LHCN-M2 (cell line): Measurements from ENCODE around the gene TAX1BP1. TPM values are rescaled to one million over a fixed set of nuclear protein-coding genes. Genes with fewer than 3 reads are reported as not detected.

Source experiments
- DNase-seq: peaks from one replicate; pipeline ENCODE4 v3.0.0-alpha.2; 2012; ENCODE audit warnings: low read depth
- total RNA-seq: library from RNA; depleted of rRNA; stranded (reverse); fragments of >200 nt; gene quantifications from 2 replicates; pipeline ENCODE4 v1.2.3, GENCODE V29; 2014

The TAX1BP1 gene
- total RNA-seq, 1 experiment from 2014 or later, result 131 TPM

- no peak for DNase-seq
Measured at GRCh38 chr7:27779873-27780272, 39.9 kb downstream of the TAX1BP1 start.

GRCh38 chr7:27781188-27781587 lies 41.2 kb downstream of the TAX1BP1 start:
- no peak for DNase-seq

- peak; percentile 32 for DNase-seq
Measured at GRCh38 chr7:27782849-27783248, 42.9 kb downstream of the TAX1BP1 start.

- peak; percentile 79 for DNase-seq
Measured at GRCh38 chr7:27784399-27785053, 44.6 kb downstream of the TAX1BP1 start.

GRCh38 chr7:27788437-27788836 lies 48.5 kb downstream of the TAX1BP1 start:
- DNase-seq, result no peak

GRCh38 chr7:27793780-27794179 lies 53.8 kb downstream of the TAX1BP1 start:
- peak; percentile 15 for DNase-seq

- no peak for DNase-seq
Measured at GRCh38 chr7:27795977-27796376, 56.0 kb downstream of the TAX1BP1 start.

- no peak for DNase-seq
Measured at GRCh38 chr7:27799212-27799611, 59.2 kb downstream of the TAX1BP1 start.

GRCh38 chr7:27802999-27803398 lies 63.0 kb downstream of the TAX1BP1 start:
- peak; percentile 65 for DNase-seq

- DNase-seq, result peak; percentile 4
Measured at GRCh38 chr7:27804139-27804538, 64.2 kb downstream of the TAX1BP1 start.

GRCh38 chr7:27808626-27809025 lies 68.7 kb downstream of the TAX1BP1 start:
- DNase-seq, result peak; percentile 75

GRCh38 chr7:27810186-27810585 lies 70.2 kb downstream of the TAX1BP1 start:
- no peak for DNase-seq

GRCh38 chr7:27812706-27813105 lies 72.7 kb downstream of the TAX1BP1 start:
- no peak for DNase-seq

GRCh38 chr7:27822245-27822644 lies 82.3 kb downstream of the TAX1BP1 start:
- DNase-seq, result no peak

- no peak for DNase-seq
Measured at GRCh38 chr7:27825891-27826290, 85.9 kb downstream of the TAX1BP1 start.

- no peak for DNase-seq
Measured at GRCh38 chr7:27826357-27826756, 86.4 kb downstream of the TAX1BP1 start.

GRCh38 chr7:27834179-27834921 lies 94.4 kb downstream of the TAX1BP1 start:
- no peak for DNase-seq

GRCh38 chr7:27835376-27835775 lies 95.4 kb downstream of the TAX1BP1 start:
- no peak for DNase-seq

GRCh38 chr7:27836536-27836935 lies 96.6 kb downstream of the TAX1BP1 start:
- no peak for DNase-seq

- DNase-seq, result no peak
Measured at GRCh38 chr7:27839099-27839498, 99.1 kb downstream of the TAX1BP1 start.

- no peak for DNase-seq
Measured at GRCh38 chr7:27840313-27840712, 100.4 kb downstream of the TAX1BP1 start.

GRCh38 chr7:27840760-27841364 lies 100.9 kb downstream of the TAX1BP1 start:
- DNase-seq, result no peak
